HG03103 (cell line): ENCODE data around the gene ACSM2B.
"Not testable (repeated sequence)": the region's sequence is repeated elsewhere in the genome, so short reads cannot be mapped to it uniquely, and the experiment has no call there.

Experiments
- ATAC-seq: cut with Tn5 transposase; IDR thresholded peaks from one replicate; pipeline ENCODE4 v1.9.1; 2021; ENCODE audit warnings: low read depth; ENCODE audit not compliant: unreplicated experiment

ACSM2B gene

GRCh38 chr16:20538687-20539086 is 37.5 kb downstream of the ACSM2B start:
- ATAC-seq: no peak

GRCh38 chr16:20538181-20538580 is 38.0 kb downstream of the ACSM2B start:
- ATAC-seq: no peak

- ATAC-seq: not testable (repeated sequence)
Measured at GRCh38 chr16:20536669-20537068, 39.5 kb downstream of the ACSM2B start.

GRCh38 chr16:20532284-20532792 is 43.8 kb downstream of the ACSM2B start:
- ATAC-seq: not testable (repeated sequence)

GRCh38 chr16:20531795-20532194 is 44.4 kb downstream of the ACSM2B start:
- not testable (repeated sequence) for ATAC-seq

- no peak for ATAC-seq
Measured at GRCh38 chr16:20520103-20520502, 56.1 kb downstream of the ACSM2B start.

- ATAC-seq: no peak
Measured at GRCh38 chr16:20519231-20519630, 56.9 kb downstream of the ACSM2B start.

GRCh38 chr16:20517149-20517548 is 59.0 kb downstream of the ACSM2B start:
- ATAC-seq: no peak

GRCh38 chr16:20515688-20516090 is 60.5 kb downstream of the ACSM2B start:
- ATAC-seq: no peak

GRCh38 chr16:20510323-20510722 is 65.8 kb downstream of the ACSM2B start:
- no peak for ATAC-seq

GRCh38 chr16:20507280-20507679 is 68.9 kb downstream of the ACSM2B start:
- ATAC-seq: no peak

GRCh38 chr16:20504418-20504817 is 71.7 kb downstream of the ACSM2B start:
- no peak for ATAC-seq

- ATAC-seq: not testable (repeated sequence)
Measured at GRCh38 chr16:20491448-20491847, 84.7 kb downstream of the ACSM2B start.

GRCh38 chr16:20490994-20491393 is 85.2 kb downstream of the ACSM2B start:
- not testable (repeated sequence) for ATAC-seq
